Hepatic stellate cell (primary cell): Measurements from ENCODE around the gene ENG.
"Not testable (repeated sequence)": the region's sequence is repeated elsewhere in the genome, so short reads cannot be mapped to it uniquely, and the experiment has no call there.

Experiments used
- DNase-seq: peaks from one replicate; pipeline ENCODE4 v3.0.0; 2011; ENCODE audit warnings: low spot score

ENG gene

DNA sequence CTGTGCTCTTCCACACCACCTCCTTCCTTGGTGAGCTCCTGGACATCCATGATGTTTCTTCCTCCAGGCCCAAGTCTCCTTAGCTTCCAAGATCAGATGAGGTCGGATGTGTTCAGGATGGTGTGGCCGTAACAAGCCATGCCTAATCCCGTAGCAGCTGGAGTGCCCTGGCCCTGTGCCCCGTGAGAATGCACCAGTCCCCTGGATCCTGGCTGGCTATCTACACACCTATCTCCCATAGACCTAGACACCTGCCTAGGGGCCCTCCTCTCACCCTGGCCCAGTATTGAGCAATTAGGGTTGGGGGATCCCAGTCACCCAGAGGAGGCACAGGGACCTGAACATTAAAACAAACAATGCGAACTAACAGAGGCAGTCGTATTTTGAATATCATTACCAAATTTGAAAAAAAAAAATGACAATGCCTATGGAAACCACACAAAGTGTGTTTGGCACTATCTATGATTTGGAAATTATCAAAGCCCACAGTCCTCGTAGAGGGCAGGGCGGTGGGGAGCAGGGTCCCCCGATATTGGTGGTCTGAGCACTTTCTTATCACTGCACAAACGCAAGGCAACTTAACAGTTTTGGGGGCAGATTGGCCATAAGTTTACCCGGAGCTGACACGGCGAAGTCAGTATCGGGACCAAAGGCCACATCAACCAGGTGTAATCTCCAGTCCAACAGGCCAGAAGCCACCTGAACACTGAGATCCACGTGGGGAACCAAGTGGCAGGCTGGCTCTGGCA lies 13.2 kb downstream of the ENG start:
- DNase-seq, result no peak

- peak; percentile 95 for DNase-seq
Observed at GRCh38 chr9:127838375-127839078, 15.9 kb downstream of the ENG start.

- no peak for DNase-seq
Observed at GRCh38 chr9:127837346-127837745, 17.1 kb downstream of the ENG start.

GRCh38 chr9:127836561-127836960 lies 17.9 kb downstream of the ENG start:
- DNase-seq, result not testable (repeated sequence)

DNA sequence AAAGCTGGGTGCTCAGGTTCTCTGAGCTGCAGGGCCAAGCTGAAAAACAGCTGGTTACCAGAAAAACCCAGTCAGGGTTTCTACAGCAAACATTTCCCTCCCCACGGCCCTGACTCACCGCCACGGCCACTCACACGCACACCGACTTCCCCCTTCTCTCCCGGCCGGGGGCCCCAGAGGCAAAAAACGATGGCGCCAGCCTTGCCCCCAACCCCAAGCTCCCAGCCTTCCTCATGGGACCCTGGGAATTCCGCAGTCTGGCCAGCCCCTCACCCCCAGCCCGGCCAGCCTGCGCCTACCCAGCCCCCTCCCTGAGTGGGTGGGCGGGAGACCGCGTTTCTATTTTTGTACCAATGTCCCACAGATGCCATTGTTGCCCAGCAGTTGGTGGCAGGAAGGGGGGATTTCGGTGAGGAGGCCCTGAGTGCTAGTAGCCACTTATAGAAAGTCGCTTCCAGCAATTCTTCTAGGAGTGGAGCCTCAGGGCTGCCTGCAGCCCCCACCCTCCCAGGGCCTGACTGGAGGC lies 18.4 kb downstream of the ENG start:
- peak; percentile 92 for DNase-seq

- DNase-seq, result no peak
Observed at GRCh38 chr9:127833555-127833954, 20.9 kb downstream of the ENG start.

GRCh38 chr9:127832248-127832647 lies 22.2 kb downstream of the ENG start:
- no peak for DNase-seq

DNA sequence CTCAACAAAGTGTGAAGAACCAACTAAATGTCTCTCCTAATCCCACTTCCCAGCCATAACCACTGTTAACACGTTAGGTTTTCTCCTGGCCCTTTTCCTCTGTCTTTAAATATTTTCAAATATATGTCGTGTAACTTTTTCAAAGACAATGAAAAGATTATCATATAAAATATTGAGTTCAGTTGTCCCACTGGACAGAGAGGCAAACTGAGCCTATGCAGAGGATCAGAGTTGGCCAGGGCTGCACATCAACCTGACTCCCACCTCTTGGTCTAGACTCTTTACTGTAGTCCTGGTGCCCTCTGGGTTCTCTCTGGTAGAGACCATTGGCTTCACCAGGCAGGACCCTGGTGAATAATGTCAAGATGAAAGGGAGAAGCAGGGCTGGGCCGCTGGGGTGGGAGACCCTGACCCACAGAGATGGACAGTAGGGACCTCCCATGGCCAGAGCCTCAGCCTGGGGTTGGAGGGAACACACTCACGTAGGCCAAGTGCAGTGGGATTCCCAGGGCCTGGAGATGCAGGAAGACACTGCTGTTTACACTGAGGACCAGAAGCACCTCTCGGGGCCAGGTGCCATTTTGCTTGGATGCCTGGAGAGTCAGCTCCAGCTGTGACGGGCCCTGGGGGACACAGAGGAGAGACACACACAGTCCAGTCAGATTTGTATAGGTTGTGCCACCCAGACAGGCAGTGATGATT lies 25.1 kb downstream of the ENG start:
- DNase-seq, result no peak

DNA sequence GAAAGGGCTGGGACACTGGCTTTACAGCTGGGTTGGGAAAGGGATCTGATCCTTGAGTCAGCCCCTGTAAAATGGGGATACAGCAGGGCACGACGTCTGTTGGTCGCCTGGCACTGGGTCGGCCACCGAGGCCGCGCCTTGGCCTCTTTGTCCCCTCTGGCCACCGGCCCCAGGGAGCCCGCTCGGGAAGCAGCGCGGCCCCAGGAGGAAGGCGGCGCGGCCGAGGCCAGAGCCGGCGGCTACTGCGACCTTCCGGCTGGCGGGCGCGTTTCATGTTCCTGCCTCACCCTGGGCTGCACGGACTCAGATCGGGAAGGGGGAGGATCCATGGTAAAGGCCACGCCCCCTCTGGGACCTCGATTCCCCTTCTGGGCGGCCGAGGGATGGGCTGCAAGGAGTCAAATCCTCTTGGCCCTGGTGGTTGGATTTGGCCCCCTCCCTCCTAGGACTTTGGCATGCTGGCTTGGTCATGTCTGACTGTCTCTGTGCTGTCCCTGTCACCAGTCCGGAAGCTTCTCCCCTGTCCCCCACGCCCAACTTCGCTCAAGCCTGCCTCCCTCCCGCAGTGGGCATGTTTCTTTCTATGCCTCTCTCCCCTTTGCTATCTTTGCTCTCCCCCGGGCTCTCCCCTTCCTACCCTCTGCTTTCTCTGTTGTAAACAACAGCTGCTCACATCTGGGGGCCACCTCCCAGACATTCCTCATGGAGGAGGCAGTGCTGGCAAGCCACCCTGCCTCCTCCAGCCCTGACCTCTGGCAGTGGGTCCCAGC lies 26.0 kb downstream of the ENG start:
- DNase-seq, result peak; percentile 92

- no peak for DNase-seq
Observed at GRCh38 chr9:127826253-127826913, 28.1 kb downstream of the ENG start.

- DNase-seq, result no peak
Observed at GRCh38 chr9:127825319-127826051, 29.0 kb downstream of the ENG start.

- DNase-seq, result no peak
Observed at GRCh38 chr9:127822108-127822507, 32.4 kb downstream of the ENG start.

DNA sequence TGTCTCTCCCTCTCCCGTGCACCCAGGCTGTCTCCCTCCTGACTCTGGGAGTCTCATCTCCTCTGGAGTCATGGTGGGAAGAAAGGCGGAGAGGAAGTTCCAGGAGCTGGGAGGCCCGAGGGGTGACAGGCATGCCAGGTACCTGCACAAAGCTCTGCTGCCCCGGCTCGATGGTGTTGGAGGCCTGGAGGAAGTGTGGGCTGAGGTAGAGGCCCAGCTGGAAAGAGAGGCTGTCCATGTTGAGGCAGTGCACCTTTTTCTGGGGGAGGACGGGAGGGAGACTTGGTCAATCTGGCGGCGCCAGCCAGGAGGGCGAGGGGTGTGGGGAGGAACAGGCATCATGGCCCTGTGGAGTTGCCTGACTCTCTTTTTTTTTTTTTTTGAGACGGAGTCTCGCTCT lies 35.9 kb downstream of the ENG start:
- no peak for DNase-seq

- no peak for DNase-seq
Observed at GRCh38 chr9:127817881-127818434, 36.5 kb downstream of the ENG start.

DNA sequence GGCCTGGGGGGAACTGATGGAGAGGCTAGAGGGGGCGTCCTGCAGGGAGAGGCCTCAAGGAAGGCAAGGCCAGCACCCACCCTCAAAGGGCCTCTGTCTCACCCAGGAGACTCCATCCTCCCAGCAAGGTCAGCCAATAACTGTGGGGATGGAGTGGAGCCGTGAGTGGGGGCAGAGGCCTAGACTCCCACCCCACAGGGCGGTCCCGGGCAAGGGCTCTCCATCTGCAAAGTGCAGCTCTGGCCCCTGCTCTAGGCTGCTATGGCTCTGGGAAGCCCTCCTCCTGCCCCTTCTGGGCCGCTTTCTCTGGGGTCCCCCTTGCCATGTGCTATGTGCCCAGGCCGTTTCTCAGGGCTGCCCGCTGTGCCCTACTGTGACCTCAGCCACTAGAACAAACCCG lies 37.7 kb downstream of the ENG start:
- no peak for DNase-seq

GRCh38 chr9:127816362-127816725 lies 38.1 kb downstream of the ENG start:
- no peak for DNase-seq

DNA sequence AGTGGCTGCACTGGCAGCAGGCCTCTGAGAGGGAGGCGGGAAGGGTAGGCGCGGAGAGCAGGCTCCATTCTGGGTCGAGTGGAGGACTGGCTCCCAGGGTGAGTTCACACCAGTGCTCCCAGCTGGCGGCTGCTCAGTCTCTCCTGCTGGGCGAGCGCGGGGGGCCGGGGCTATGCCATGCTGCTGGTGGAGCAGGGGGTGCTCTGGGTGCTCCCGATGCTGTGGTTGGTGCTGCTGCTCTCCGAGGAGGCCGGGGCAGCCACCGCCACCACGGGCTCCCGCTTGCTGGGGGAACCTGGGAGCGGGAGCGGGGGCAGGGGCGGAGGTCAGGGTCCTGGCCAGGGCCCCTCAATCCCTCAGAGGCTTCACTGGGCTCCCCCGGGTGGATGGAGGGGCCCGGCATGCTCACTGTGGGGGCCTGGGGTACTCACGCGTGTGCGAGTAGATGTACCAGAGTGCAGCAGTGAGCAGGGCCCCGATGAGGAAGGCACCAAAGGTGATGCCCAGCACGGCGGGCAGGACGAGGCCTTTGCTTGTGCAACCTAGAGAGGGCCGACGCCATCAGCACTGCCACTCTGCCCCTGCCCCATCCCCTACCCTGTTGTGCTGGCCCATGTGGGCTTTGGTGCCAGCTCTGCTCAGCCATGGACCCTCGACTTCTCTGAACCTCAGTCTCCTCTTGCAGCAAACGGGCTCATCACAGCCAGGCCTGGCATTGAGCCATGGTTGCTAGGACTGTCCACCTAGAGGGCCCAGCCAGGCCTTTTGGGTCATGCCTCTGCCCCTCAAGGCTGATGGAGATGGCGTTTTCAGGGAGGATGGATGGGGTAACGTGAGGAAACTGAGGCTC lies 38.7 kb downstream of the ENG start:
- DNase-seq, result no peak

GRCh38 chr9:127814619-127815511 lies 39.6 kb downstream of the ENG start:
- DNase-seq, result no peak
